ENCODE data around the gene ZCCHC2. TPM values are rescaled to one million over a fixed set of nuclear protein-coding genes. Genes with fewer than 3 reads are reported as not detected.
A peak's percentile ranks its signal among the peaks of the same experiment; 100 is the strongest.

Gene ZCCHC2
- total RNA-seq, 1 donor from 2014 or later = 5.5 TPM

GRCh38 chr18:62518460-62519375, 4.1 kb upstream of the ZCCHC2 start:
- peaks cover 9% of the 10 kb centered on the region for H3K27me3 Mint-ChIP-seq (ENCODE audit: insufficient read depth, low read depth)
- Histone ChIP-seq H4K20me1 (ENCODE audit: low read depth) (peaks cover 2% of the 10 kb centered on the region), H3F3A (ENCODE audit: low read depth) (peaks cover 13% of the 10 kb centered on the region), H3K9ac (no peak overlapping the region), H3K79me2 (ENCODE audit: low read depth) (no peaks in the 10 kb centered on the region), H3K27ac (no peak overlapping the region), H2AFZ (replicated peaks) (no peak overlapping the region), H3K27me3 (peaks cover 20% of the 10 kb centered on the region), H3K36me3 (no peaks in the 10 kb centered on the region), H3K4me1 (peaks cover 4% of the 10 kb centered on the region), H3K9me3 (ENCODE audit: low read depth) (no peaks in the 10 kb centered on the region), H3K4me2 (no peak overlapping the region), H3K4me3 (no peak overlapping the region)
- peaks cover 2% of the 10 kb centered on the region for H3K4me1 Mint-ChIP-seq
- DNase-seq (ENCODE audit: low spot score) = no peak
- H3K36me3 Mint-ChIP-seq = no peaks in the 10 kb centered on the region
- no peak for TF ChIP-seq EZH2phosphoT487 (IDR thresholded peaks at IDR 0.05)
- TF ChIP-seq EZH2 (IDR thresholded peaks at IDR 0.05) = no peak
- no peak for TF ChIP-seq CTCF (IDR thresholded peaks at IDR 0.05)
- H3K4me3 Mint-ChIP-seq = no peak overlapping the region
- H3K27ac Mint-ChIP-seq = no peak overlapping the region
- H3K9me3 Mint-ChIP-seq = peaks cover 4% of the 10 kb centered on the region

GRCh38 chr18:62519684-62520083, 3.1 kb upstream of the ZCCHC2 start:
- H4K20me1 ChIP-seq (ENCODE audit: low read depth) = peaks cover 12% of the 10 kb centered on the region
- no peak overlapping the region for H3K4me3 Mint-ChIP-seq
- no peak overlapping the region for H3K27ac ChIP-seq
- peaks cover 9% of the 10 kb centered on the region for H3K27me3 Mint-ChIP-seq (ENCODE audit: insufficient read depth, low read depth)
- peaks cover 30% of the 10 kb centered on the region for H3K27me3 ChIP-seq
- TF ChIP-seq EZH2phosphoT487 (IDR thresholded peaks at IDR 0.05) (no peak), EZH2 (IDR thresholded peaks at IDR 0.05) (no peak), CTCF (IDR thresholded peaks at IDR 0.05) (no peak)
- peaks cover 2% of the 10 kb centered on the region for H3K4me1 Mint-ChIP-seq
- H3K9me3 ChIP-seq (ENCODE audit: low read depth) = no peaks in the 10 kb centered on the region
- H3K9ac ChIP-seq = no peak overlapping the region
- no peaks in the 10 kb centered on the region for H3K36me3 ChIP-seq
- peaks cover 3% of the 10 kb centered on the region for H3K79me2 ChIP-seq (ENCODE audit: low read depth)
- no peak overlapping the region for H3K27ac Mint-ChIP-seq
- no peak overlapping the region for H3K4me3 ChIP-seq
- H3K4me2 ChIP-seq = no peak overlapping the region
- H3K9me3 Mint-ChIP-seq = no peaks in the 10 kb centered on the region
- H3K36me3 Mint-ChIP-seq = no peaks in the 10 kb centered on the region
- H3F3A ChIP-seq (ENCODE audit: low read depth) = peaks cover 18% of the 10 kb centered on the region
- no peak overlapping the region for H2AFZ ChIP-seq (replicated peaks)
- H3K4me1 ChIP-seq = peaks cover 4% of the 10 kb centered on the region
- DNase-seq (ENCODE audit: low spot score) = no peak

GRCh38 chr18:62521082-62521481, 1.7 kb upstream of the ZCCHC2 start:
- no peak overlapping the region for H3K9ac ChIP-seq
- H3K4me3 ChIP-seq = no peak overlapping the region
- H3K4me2 ChIP-seq = no peak overlapping the region
- Mint-ChIP-seq H3K9me3 (no peaks in the 10 kb centered on the region), H3K36me3 (no peaks in the 10 kb centered on the region), H3K4me1 (peaks cover 16% of the 10 kb centered on the region), H3K27ac (no peak overlapping the region), H3K27me3 (ENCODE audit: insufficient read depth, low read depth) (peaks cover 15% of the 10 kb centered on the region), H3K4me3 (peak overlapping the region; percentile 86)
- no peak for DNase-seq (ENCODE audit: low spot score)
- peaks cover 17% of the 10 kb centered on the region for H3K79me2 ChIP-seq (ENCODE audit: low read depth)
- no peaks in the 10 kb centered on the region for H3K36me3 ChIP-seq
- no peak overlapping the region for H2AFZ ChIP-seq (replicated peaks)
- H4K20me1 ChIP-seq (ENCODE audit: low read depth) = peaks cover 26% of the 10 kb centered on the region
- peaks cover 16% of the 10 kb centered on the region for H3K4me1 ChIP-seq
- H3K9me3 ChIP-seq (ENCODE audit: low read depth) = no peaks in the 10 kb centered on the region
- TF ChIP-seq EZH2 (IDR thresholded peaks at IDR 0.05) = no peak
- no peak for TF ChIP-seq CTCF (IDR thresholded peaks at IDR 0.05)
- TF ChIP-seq EZH2phosphoT487 (IDR thresholded peaks at IDR 0.05) = no peak
- peaks cover 44% of the 10 kb centered on the region for H3K27me3 ChIP-seq
- peaks cover 28% of the 10 kb centered on the region for H3F3A ChIP-seq (ENCODE audit: low read depth)
- no peak overlapping the region for H3K27ac ChIP-seq
